ENCODE measurements around the gene NALCN.

GRCh38 chr13:101092985-101093384 is 323.3 kb downstream of the NALCN start:
- TF ChIP-seq CTCF (IDR thresholded peaks at IDR 0.05; ENCODE audit: borderline replicate concordance, extremely low read depth, low read length, poor library complexity, severe bottlenecking) = no peak
- TF ChIP-seq EZH2 (IDR thresholded peaks at IDR 0.05; ENCODE audit: borderline replicate concordance, low read depth, low read length, severe bottlenecking) = no peak

Data from DND-41 (cell line).